Endodermal cell (in vitro differentiated cells): ENCODE results near the gene NKX6-1. TPM values are rescaled to one million over a fixed set of nuclear protein-coding genes. Genes with fewer than 3 reads are reported as not detected.

Source experiments
- DNase-seq: peaks from one replicate; pipeline ENCODE4 v3.0.0-alpha.2; 2017
- H3K27ac ChIP-seq: 2 replicates; pipeline ENCODE4 v1.5.1; 2013; ENCODE audit warnings: mild to moderate bottlenecking, low read depth, low read length, moderate library complexity
- H3K27me3 ChIP-seq: 2 replicates; pipeline ENCODE4 v1.6.1; 2013; ENCODE audit warnings: mild to moderate bottlenecking, low read length, moderate library complexity; ENCODE audit not compliant: insufficient read depth, control insufficient read depth, poor library complexity, severe bottlenecking
- H3K36me3 ChIP-seq: 2 replicates; pipeline ENCODE4 v1.7.0; 2013; ENCODE audit warnings: mild to moderate bottlenecking, low read length, moderate library complexity; ENCODE audit not compliant: control insufficient read depth, insufficient read depth
- H3K4me1 ChIP-seq: one replicate; pipeline ENCODE4 v1.7.0; 2013; ENCODE audit warnings: low read length; ENCODE audit not compliant: control insufficient read depth, insufficient read depth
- H3K4me3 ChIP-seq: 2 replicates; pipeline ENCODE4 v1.5.1; 2013; ENCODE audit warnings: mild to moderate bottlenecking, low read length, moderate library complexity
- H3K9ac ChIP-seq: 2 replicates; pipeline ENCODE4 v1.6.1; 2013; ENCODE audit warnings: mild to moderate bottlenecking, low read length, moderate library complexity; ENCODE audit not compliant: poor library complexity, severe bottlenecking; ENCODE audit errors: extremely low read depth
- H3K9me3 ChIP-seq: 2 replicates; pipeline ENCODE4 v1.6.1; 2013; ENCODE audit warnings: mild to moderate bottlenecking, low read length, moderate library complexity; ENCODE audit not compliant: control insufficient read depth
- H3K27ac Mint-ChIP-seq: 2 replicates; pipeline ENCODE4 v1.8.0; 2020; ENCODE audit warnings: mixed read lengths
- H3K27me3 Mint-ChIP-seq: 2 replicates; pipeline ENCODE4 v1.8.0; 2021; ENCODE audit warnings: mild to moderate bottlenecking, mixed read lengths; ENCODE audit not compliant: insufficient read depth
- H3K36me3 Mint-ChIP-seq: 2 replicates; pipeline ENCODE4 v1.8.0; 2020; ENCODE audit warnings: low read depth, mixed read lengths
- H3K4me1 Mint-ChIP-seq: 2 replicates; pipeline ENCODE4 v1.8.0; 2020; ENCODE audit warnings: mixed read lengths
- H3K4me3 Mint-ChIP-seq: 2 replicates; pipeline ENCODE4 v1.8.0; 2020; ENCODE audit warnings: mild to moderate bottlenecking, moderate library complexity, mixed read lengths
- H3K9me3 Mint-ChIP-seq: 2 replicates; pipeline ENCODE4 v1.8.0; 2020; ENCODE audit warnings: mild to moderate bottlenecking, mixed read lengths
- WGBS, 2 experiments: methylation state at CpG; one replicate each; pipeline versions ENCODE4 v1.1.5 to v1.1.7; 2013; ENCODE audit warnings: missing lambda C conversion rate in 2 of 2, mixed read lengths in 1 of 2; ENCODE audit not compliant: insufficient coverage in 1 of 2, insufficient read length in 1 of 2; 5-methylcytosine and 5-hydroxymethylcytosine counted together
- total RNA-seq, 2 donors: library from RNA; stranded (reverse); fragmentation: NEBNext Ultra II Directional in 1 of 2; extraction: Animal tissue kit (Norgen Biotek cat#: 25700) in 1 of 2; gene quantifications; 2 replicates in 1 of 2; 3 replicates in 1 of 2; pipeline ENCODE4 v1.2.1, GENCODE V29; 2021
- TF ChIP-seq, protein P1 (sequence below): fragments of 200-600 bp; sonication (generic); conservative IDR thresholded peaks from 2 replicates; pipeline ENCODE4 v1.5.0; 2021; ENCODE audit warnings: antibody characterized with exemption, mild to moderate bottlenecking

Gene NKX6-1
- total RNA-seq, 2 donors from 2014 or later: not detected

- Histone ChIP-seq H3K9me3 (peaks cover 5% of the 10 kb centered on the region), H3K27ac (no peak overlapping the region), H3K4me1 (peaks cover 8% of the 10 kb centered on the region), H3K4me3 (no peak overlapping the region), H3K9ac (no peak overlapping the region), H3K27me3 (peaks cover 70% of the 10 kb centered on the region), H3K36me3 (no peaks in the 10 kb centered on the region)
- Mint-ChIP-seq H3K27ac (no peak overlapping the region), H3K4me3 (no peak overlapping the region), H3K9me3 (no peaks in the 10 kb centered on the region), H3K27me3 (peaks cover 69% of the 10 kb centered on the region), H3K4me1 (peaks cover 22% of the 10 kb centered on the region), H3K36me3 (no peaks in the 10 kb centered on the region)
- WGBS, 2 experiments: 5 to 8% methylated on average over 4 to 18 of the region's 18 CpGs
- peak; percentile 58 for DNase-seq
- TF ChIP-seq, protein P1, sequence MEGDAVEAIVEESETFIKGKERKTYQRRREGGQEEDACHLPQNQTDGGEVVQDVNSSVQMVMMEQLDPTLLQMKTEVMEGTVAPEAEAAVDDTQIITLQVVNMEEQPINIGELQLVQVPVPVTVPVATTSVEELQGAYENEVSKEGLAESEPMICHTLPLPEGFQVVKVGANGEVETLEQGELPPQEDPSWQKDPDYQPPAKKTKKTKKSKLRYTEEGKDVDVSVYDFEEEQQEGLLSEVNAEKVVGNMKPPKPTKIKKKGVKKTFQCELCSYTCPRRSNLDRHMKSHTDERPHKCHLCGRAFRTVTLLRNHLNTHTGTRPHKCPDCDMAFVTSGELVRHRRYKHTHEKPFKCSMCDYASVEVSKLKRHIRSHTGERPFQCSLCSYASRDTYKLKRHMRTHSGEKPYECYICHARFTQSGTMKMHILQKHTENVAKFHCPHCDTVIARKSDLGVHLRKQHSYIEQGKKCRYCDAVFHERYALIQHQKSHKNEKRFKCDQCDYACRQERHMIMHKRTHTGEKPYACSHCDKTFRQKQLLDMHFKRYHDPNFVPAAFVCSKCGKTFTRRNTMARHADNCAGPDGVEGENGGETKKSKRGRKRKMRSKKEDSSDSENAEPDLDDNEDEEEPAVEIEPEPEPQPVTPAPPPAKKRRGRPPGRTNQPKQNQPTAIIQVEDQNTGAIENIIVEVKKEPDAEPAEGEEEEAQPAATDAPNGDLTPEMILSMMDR: no peak
Observed at GRCh38 chr4:84502955-84503373, 3.9 kb upstream of the NKX6-1 start.

- Mint-ChIP-seq H3K4me3 (peak overlapping the region; percentile 24), H3K27ac (no peak overlapping the region), H3K27me3 (peaks cover 75% of the 10 kb centered on the region), H3K36me3 (no peaks in the 10 kb centered on the region), H3K4me1 (peaks cover 22% of the 10 kb centered on the region), H3K9me3 (no peaks in the 10 kb centered on the region)
- Histone ChIP-seq H3K27me3 (peaks cover 75% of the 10 kb centered on the region), H3K27ac (no peak overlapping the region), H3K36me3 (no peaks in the 10 kb centered on the region), H3K4me3 (no peak overlapping the region), H3K9ac (no peak overlapping the region), H3K9me3 (peaks cover 5% of the 10 kb centered on the region), H3K4me1 (peaks cover 8% of the 10 kb centered on the region)
- TF ChIP-seq, protein P1: no peak
- no peak for DNase-seq
- 9 to 12% methylated on average over 11 to 14 of the region's 14 CpGs for WGBS, 2 experiments
Observed at GRCh38 chr4:84502333-84502954, 3.4 kb upstream of the NKX6-1 start.

GRCh38 chr4:84501721-84502267, 2.7 kb upstream of the NKX6-1 start:
- Histone ChIP-seq H3K27me3 (peaks cover 81% of the 10 kb centered on the region), H3K4me3 (no peak overlapping the region), H3K27ac (no peak overlapping the region), H3K9me3 (peaks cover 5% of the 10 kb centered on the region), H3K36me3 (no peaks in the 10 kb centered on the region), H3K9ac (no peak overlapping the region), H3K4me1 (peaks cover 8% of the 10 kb centered on the region)
- TF ChIP-seq, protein P1: no peak
- H3K4me1 Mint-ChIP-seq: peaks cover 27% of the 10 kb centered on the region
- 2 to 4% methylated on average over 14 to 33 of the region's 33 CpGs for WGBS, 2 experiments
- no peaks in the 10 kb centered on the region for H3K36me3 Mint-ChIP-seq
- peak; percentile 70 for DNase-seq
- no peaks in the 10 kb centered on the region for H3K9me3 Mint-ChIP-seq
- H3K27me3 Mint-ChIP-seq: peaks cover 81% of the 10 kb centered on the region
- H3K4me3 Mint-ChIP-seq: peak overlapping the region; percentile 24
- no peak overlapping the region for H3K27ac Mint-ChIP-seq
